Right lobe of liver (tissue), 6 donors: Measurements from ENCODE around the gene PLEKHG3. TPM values are rescaled to one million over a fixed set of nuclear protein-coding genes. Genes with fewer than 3 reads are reported as not detected.

Experiments used
- ATAC-seq, 4 donors: fragments of 200-7000 bp; cut with Tn5 transposase; one replicate each; pipeline ENCODE4 v1.9.1; 2020; ENCODE audit warnings: mild to moderate bottlenecking in 4 of 4, moderate library complexity in 4 of 4
- DNase-seq, 3 donors: peaks; one replicate each; pipeline ENCODE4 v3.0.0-alpha.2; 2020
- H3K27ac ChIP-seq, 3 donors: fragments of 200-600 bp; one replicate each; pipeline ENCODE4 v1.8.0; 2022
- H3K27me3 ChIP-seq, 2 donors: fragments of 200-600 bp; one replicate each; pipeline ENCODE4 v1.8.0; 2022
- H3K36me3 ChIP-seq, 4 donors: fragments of 200-600 bp; sonication (generic) in 1 of 4; one replicate each; pipeline versions ENCODE4 v1.5.1 to v1.8.0; 2017 to 2022; ENCODE audit warnings: control low read depth in 1 of 4
- H3K4me1 ChIP-seq, 4 donors: fragments of 200-600 bp; sonication (generic) in 1 of 4; one replicate each; pipeline versions ENCODE4 v1.5.1 to v1.8.0; 2017 to 2022; ENCODE audit warnings: control low read depth in 1 of 4
- H3K4me3 ChIP-seq, 3 donors: fragments of 200-600 bp; one replicate each; pipeline ENCODE4 v1.8.0; 2022
- H3K9me3 ChIP-seq, 4 donors: fragments of 200-600 bp; sonication (generic) in 1 of 4; one replicate each; pipeline versions ENCODE4 v1.5.1 to v1.8.0; 2017 to 2022; ENCODE audit warnings: control low read depth in 1 of 4
- CTCF ChIP-seq, 4 donors: fragments of 200-600 bp in 3 of 4; fragments of 450-650 bp in 1 of 4; IDR thresholded peaks; one replicate each; pipeline versions ENCODE4 v1.5.1 to v1.8.0; 2016 to 2022; ENCODE audit warnings: antibody characterized with exemption in 4 of 4, mild to moderate bottlenecking in 2 of 4
- POLR2A ChIP-seq: fragments of 450-650 bp; IDR thresholded peaks from one replicate; pipeline ENCODE4 v1.6.1; 2017; ENCODE audit warnings: antibody characterized with exemption, mild to moderate bottlenecking
- WGBS: methylation state at CpG from one replicate; pipeline ENCODE4 v1.1.6; 2018; ENCODE audit warnings: low coverage, low lambda C conversion rate; ENCODE audit not compliant: insufficient coverage; ENCODE audit errors: missing lambda C conversion rate; 5-methylcytosine and 5-hydroxymethylcytosine counted together
- intact Hi-C, 2 donors: fragments of 100-400 bp; cut with DNase I; formaldehyde crosslinking; loops; one replicate each; pipeline versions ENCODE4 v1.11.2 to v1.14.1; 2022
- total RNA-seq, 6 experiments: library from RNA; depleted of rRNA in 2 of 6; stranded (reverse); fragments of >200 nt in 2 of 6; fragmentation: NEBNext Ultra II Directional in 3 of 6; extraction: Animal tissue kit (Norgen Biotek cat#: 25700) in 3 of 6; gene quantifications; one replicate each; pipeline versions ENCODE4 v1.1.0 to v1.2.4, GENCODE V29; 2016 to 2023
- donor health status: DM: no; HTN: yes; CAD: no.
- donor health status: DM: no; HTN: no; CAD: no.
- donor health status: DM: no; HTN: no; CAD: no.
- donor health status: DM: no; HTN: yes; CAD: no.
- donor health status: DM: no; HTN: yes; CAD: no.

PLEKHG3 gene
- total RNA-seq, 6 experiments from 2014 or later = 25.4 to 49.1 (median 28.0) TPM

GRCh38 chr14:64659366-64659765 is 44.9 kb upstream of the PLEKHG3 start:
- TF ChIP-seq POLR2A (no peak), CTCF (IDR thresholded peaks at IDR 0.05) (no peak)
- WGBS = 83% methylated on average over 4 of the region's 5 CpGs
- DNase-seq (no peak), ATAC-seq (no peak)
- no peak overlapping the region for H3K4me3 ChIP-seq
- no peak overlapping the region for H3K27ac ChIP-seq
- no peaks in the 10 kb centered on the region for H3K36me3 ChIP-seq
- intact Hi-C loops = no loop called here
- no peaks in the 10 kb centered on the region for H3K27me3 ChIP-seq
- H3K9me3 ChIP-seq = no peaks in the 10 kb centered on the region
- peaks cover 0 to 22% (median 9%) of the 10 kb centered on the region in 4 donors for H3K4me1 ChIP-seq

- TF ChIP-seq CTCF (IDR thresholded peaks at IDR 0.05) (no peak), POLR2A (no peak)
- Histone ChIP-seq H3K4me3 (no peak overlapping the region), H3K4me1 (no peaks in the 10 kb centered on the region), H3K9me3 (no peaks in the 10 kb centered on the region), H3K27me3 (no peaks in the 10 kb centered on the region), H3K27ac (no peak overlapping the region), H3K36me3 (no peaks in the 10 kb centered on the region)
- 72% methylated on average over 5 of the region's 6 CpGs for WGBS
- DNase-seq = no peak
- no peak for ATAC-seq
- intact Hi-C loops = no loop called here
Measured at GRCh38 chr14:64663174-64663573, 41.0 kb upstream of the PLEKHG3 start.

- Histone ChIP-seq H3K27me3 (no peaks in the 10 kb centered on the region), H3K4me3 (no peak overlapping the region), H3K27ac (no peak overlapping the region), H3K36me3 (no peaks in the 10 kb centered on the region), H3K4me1 (peaks cover 0 to 12% (median 0%) of the 10 kb centered on the region in 4 donors), H3K9me3 (no peaks in the 10 kb centered on the region)
- intact Hi-C loops = loop anchor here (5.0 kb wide), 2 partner anchors 86 to 91 kb away; no protein-coding TSS in a partner anchor
- ATAC-seq = peak; percentile 80 to 87 (median 84)
- WGBS = 6% methylated on average over 3 of the region's 3 CpGs
- DNase-seq = no peak
- TF ChIP-seq CTCF (IDR thresholded peaks at IDR 0.05) (peak; percentile 68 to 87 (median 75)), POLR2A (no peak)
Measured at GRCh38 chr14:64671591-64671990, 32.6 kb upstream of the PLEKHG3 start.

- Histone ChIP-seq H3K4me1 (peaks cover 0 to 12% (median 0%) of the 10 kb centered on the region in 4 donors), H3K27ac (no peak overlapping the region), H3K36me3 (no peaks in the 10 kb centered on the region), H3K27me3 (no peaks in the 10 kb centered on the region), H3K9me3 (no peaks in the 10 kb centered on the region), H3K4me3 (no peak overlapping the region)
- no peak for TF ChIP-seq POLR2A
- TF ChIP-seq CTCF (IDR thresholded peaks at IDR 0.05) = no peak
- WGBS = 88% methylated on average over 8 of the region's 8 CpGs
- intact Hi-C loops = loop anchor here (5.0 kb wide), 2 partner anchors 84 to 89 kb away; no protein-coding TSS in a partner anchor
- no peak for ATAC-seq
- no peak for DNase-seq
Measured at GRCh38 chr14:64673316-64673715, 30.9 kb upstream of the PLEKHG3 start.

GRCh38 chr14:64673748-64674147 is 30.5 kb upstream of the PLEKHG3 start:
- WGBS = 42% methylated on average over 6 of the region's 6 CpGs
- intact Hi-C loops = loop anchor here (5.0 kb wide), 2 partner anchors 84 to 89 kb away; no protein-coding TSS in a partner anchor
- Histone ChIP-seq H3K4me1 (peaks cover 0 to 12% (median 0%) of the 10 kb centered on the region in 4 donors), H3K27ac (no peak overlapping the region), H3K4me3 (no peak overlapping the region), H3K27me3 (no peaks in the 10 kb centered on the region), H3K36me3 (no peaks in the 10 kb centered on the region), H3K9me3 (no peaks in the 10 kb centered on the region)
- DNase-seq = no peak
- ATAC-seq = peak; percentile 9 to 42 (median 19)
- no peak for TF ChIP-seq POLR2A
- TF ChIP-seq CTCF (IDR thresholded peaks at IDR 0.05) = no peak
